GM12801 (cell line): ENCODE results near the gene CPSF4.

Experiments
- TF ChIP-seq, protein P1 (sequence below): IDR thresholded peaks from one replicate; pipeline ENCODE4 v1.5.1; 2011; ENCODE audit warnings: control low read depth; ENCODE audit not compliant: insufficient read length; ENCODE audit errors: extremely low read depth

The CPSF4 gene

DNA sequence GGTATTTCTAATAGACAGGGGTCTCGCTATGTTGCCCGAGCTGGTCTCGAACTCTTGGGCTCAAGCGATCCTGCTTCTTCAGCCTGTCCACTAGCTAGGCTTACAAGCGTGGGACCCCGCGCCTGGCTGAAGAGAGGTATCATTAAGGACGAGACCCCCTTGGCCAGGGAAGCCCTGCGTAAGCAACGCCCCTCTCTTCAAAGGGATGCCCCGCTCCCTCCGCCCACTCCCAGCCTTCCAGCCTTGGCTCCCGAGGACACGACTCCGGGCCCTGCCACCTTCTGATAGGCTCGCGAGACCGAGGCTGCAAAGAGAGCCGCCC is 65.5 kb downstream of the CPSF4 start:
- TF ChIP-seq, protein P1, sequence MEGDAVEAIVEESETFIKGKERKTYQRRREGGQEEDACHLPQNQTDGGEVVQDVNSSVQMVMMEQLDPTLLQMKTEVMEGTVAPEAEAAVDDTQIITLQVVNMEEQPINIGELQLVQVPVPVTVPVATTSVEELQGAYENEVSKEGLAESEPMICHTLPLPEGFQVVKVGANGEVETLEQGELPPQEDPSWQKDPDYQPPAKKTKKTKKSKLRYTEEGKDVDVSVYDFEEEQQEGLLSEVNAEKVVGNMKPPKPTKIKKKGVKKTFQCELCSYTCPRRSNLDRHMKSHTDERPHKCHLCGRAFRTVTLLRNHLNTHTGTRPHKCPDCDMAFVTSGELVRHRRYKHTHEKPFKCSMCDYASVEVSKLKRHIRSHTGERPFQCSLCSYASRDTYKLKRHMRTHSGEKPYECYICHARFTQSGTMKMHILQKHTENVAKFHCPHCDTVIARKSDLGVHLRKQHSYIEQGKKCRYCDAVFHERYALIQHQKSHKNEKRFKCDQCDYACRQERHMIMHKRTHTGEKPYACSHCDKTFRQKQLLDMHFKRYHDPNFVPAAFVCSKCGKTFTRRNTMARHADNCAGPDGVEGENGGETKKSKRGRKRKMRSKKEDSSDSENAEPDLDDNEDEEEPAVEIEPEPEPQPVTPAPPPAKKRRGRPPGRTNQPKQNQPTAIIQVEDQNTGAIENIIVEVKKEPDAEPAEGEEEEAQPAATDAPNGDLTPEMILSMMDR = no peak

DNA sequence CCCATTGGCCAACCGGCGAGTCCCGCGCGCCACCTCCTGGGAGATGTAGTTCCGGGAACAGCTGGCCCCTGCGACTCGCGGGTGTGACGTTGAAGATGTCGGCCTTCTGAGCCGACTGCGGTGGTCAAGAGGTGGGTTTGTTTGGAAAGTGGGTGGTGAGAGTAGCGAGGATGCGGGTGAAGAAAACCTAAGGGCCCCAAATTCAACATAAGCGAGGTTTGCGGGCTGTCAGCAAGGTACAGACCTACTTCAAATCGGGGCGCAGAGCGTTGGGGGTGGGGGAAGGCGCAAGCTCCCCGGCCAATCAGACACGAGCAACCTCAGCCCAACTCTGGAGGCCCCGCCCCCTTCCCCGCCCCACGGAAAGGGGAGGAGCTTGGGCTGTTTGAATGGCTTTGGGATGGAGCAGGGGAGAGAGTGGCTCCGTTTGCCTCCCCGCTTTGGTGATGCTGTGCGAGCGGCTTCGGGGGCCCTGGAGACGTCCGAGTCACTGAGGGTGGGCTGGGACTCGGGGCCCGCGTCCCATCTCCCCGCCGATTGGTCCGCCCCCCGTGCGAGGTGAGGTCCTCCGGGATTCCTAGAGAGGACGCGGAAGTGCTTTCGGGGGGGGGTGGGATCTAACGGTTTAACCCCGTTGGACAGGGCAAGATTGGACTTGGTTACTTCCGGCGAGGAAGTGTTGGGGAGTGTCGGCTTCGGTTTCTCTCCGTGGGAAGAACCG is 66.0 kb downstream of the CPSF4 start, which contains the start of gene ZKSCAN5:
TSS of gene ZKSCAN5 (plus strand) at position 60 of the 721 bp plus-strand sequence. CDS start 1,383 bp downstream, outside the sequence.
- TF ChIP-seq, protein P1 = no peak

DNA sequence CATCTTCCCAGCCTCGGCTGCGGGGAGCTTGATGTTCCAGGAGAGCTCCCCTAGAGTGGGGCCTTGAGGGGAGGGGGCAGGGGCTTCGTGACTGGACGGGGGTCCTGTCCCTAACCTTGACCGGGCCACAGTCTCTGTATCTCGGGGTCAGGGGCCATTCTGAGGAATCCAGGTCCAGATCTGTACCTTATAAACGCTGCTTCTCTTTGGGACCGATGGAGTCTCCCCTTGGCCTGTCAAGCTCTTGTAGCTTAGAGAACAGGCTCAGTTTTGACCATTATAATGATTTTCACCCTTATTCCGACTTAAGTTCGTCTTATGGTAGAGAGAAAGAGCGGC is 66.5 kb downstream of the CPSF4 start:
- TF ChIP-seq, protein P1 = no peak
